ENCODE measurements around the gene GRIA1. TPM values are rescaled to one million over a fixed set of nuclear protein-coding genes. Genes with fewer than 3 reads are reported as not detected.

Gene GRIA1
- total RNA-seq, 2 donors from 2014 or later, result 1.2 TPM; not detected in 1

DNA sequence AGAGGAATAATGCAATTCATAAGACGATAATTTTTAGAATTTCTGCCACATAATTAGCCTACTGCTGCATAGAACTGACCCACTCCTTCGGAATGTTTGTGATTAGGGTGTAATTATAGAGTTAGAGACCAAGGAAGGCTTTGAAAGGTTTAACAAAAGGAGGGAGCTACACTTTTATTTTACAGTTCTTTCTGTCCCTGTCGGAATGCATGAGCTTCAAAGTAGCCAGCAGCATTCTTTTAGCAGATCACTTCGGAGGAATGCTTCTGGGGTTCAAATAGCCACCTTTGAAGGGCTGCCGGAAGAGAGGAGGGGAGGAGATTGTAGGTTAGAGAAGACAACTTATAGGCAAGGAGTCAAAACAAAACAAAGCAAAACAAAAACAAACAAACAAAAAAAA lies 168.1 kb downstream of the GRIA1 start:
- Mint-ChIP-seq H3K36me3 (ENCODE audit: low read depth) (no peaks in the 10 kb centered on the region), H3K27me3 (ENCODE audit: insufficient read depth) (no peaks in the 10 kb centered on the region), H3K4me1 (peaks cover 14% of the 10 kb centered on the region), H3K9me3 (no peaks in the 10 kb centered on the region), H3K27ac (no peak overlapping the region), H3K4me3 (no peak overlapping the region)
- DNase-seq, result no peak
- Histone ChIP-seq H3K9ac (ENCODE audit: extremely low read depth, low read length, poor library complexity, severe bottlenecking) (no peak overlapping the region), H3K4me1 (ENCODE audit: control insufficient read depth, insufficient read depth, low read length) (no peaks in the 10 kb centered on the region), H3K27ac (ENCODE audit: low read depth, low read length) (peak overlapping the region; percentile 84), H3K4me3 (ENCODE audit: low read length) (no peak overlapping the region), H3K9me3 (ENCODE audit: control insufficient read depth, low read length) (no peaks in the 10 kb centered on the region), H3K36me3 (ENCODE audit: control insufficient read depth, insufficient read depth, low read length) (no peaks in the 10 kb centered on the region), H3K27me3 (ENCODE audit: control insufficient read depth, insufficient read depth, low read length, poor library complexity, severe bottlenecking) (no peaks in the 10 kb centered on the region)
- no peak for TF ChIP-seq CTCF (conservative IDR thresholded peaks at IDR 0.05)
- 17 to 45% methylated on average over 1 to 5 of the region's 5 CpGs for WGBS, 2 experiments (ENCODE audit: insufficient coverage in 1 of 2, insufficient read length in 1 of 2)

GRCh38 chr5:153659039-153659736 lies 168.7 kb downstream of the GRIA1 start:
- no peaks in the 10 kb centered on the region for H3K27me3 Mint-ChIP-seq (ENCODE audit: insufficient read depth)
- no peak overlapping the region for H3K4me3 ChIP-seq (ENCODE audit: low read length)
- peaks cover 14% of the 10 kb centered on the region for H3K4me1 Mint-ChIP-seq
- no peak for TF ChIP-seq CTCF (conservative IDR thresholded peaks at IDR 0.05)
- no peak overlapping the region for H3K9ac ChIP-seq (ENCODE audit: extremely low read depth, low read length, poor library complexity, severe bottlenecking)
- no peaks in the 10 kb centered on the region for H3K4me1 ChIP-seq (ENCODE audit: control insufficient read depth, insufficient read depth, low read length)
- 92 to 100% methylated on average over 1 of the region's 2 CpGs for WGBS, 2 experiments (ENCODE audit: insufficient coverage in 1 of 2, insufficient read length in 1 of 2)
- H3K27me3 ChIP-seq (ENCODE audit: control insufficient read depth, insufficient read depth, low read length, poor library complexity, severe bottlenecking), result no peaks in the 10 kb centered on the region
- no peaks in the 10 kb centered on the region for H3K36me3 ChIP-seq (ENCODE audit: control insufficient read depth, insufficient read depth, low read length)
- no peak for DNase-seq
- H3K27ac ChIP-seq (ENCODE audit: low read depth, low read length), result peak overlapping the region; percentile 84
- H3K36me3 Mint-ChIP-seq (ENCODE audit: low read depth), result no peaks in the 10 kb centered on the region
- H3K4me3 Mint-ChIP-seq, result no peak overlapping the region
- no peaks in the 10 kb centered on the region for H3K9me3 ChIP-seq (ENCODE audit: control insufficient read depth, low read length)
- no peaks in the 10 kb centered on the region for H3K9me3 Mint-ChIP-seq
- H3K27ac Mint-ChIP-seq, result no peak overlapping the region

- 53% methylated on average over 2 of the region's 2 CpGs; no CpG with 5 or more reads in 1 of the 2 experiments for WGBS, 2 experiments (ENCODE audit: insufficient coverage in 1 of 2, insufficient read length in 1 of 2)
- DNase-seq, result peak; percentile 75
These were observed 170.4 kb downstream of the GRIA1 start for GRCh38 chr5:153660919-153661318.

More at GRCh38 chr5:153660919-153661318, 170.4 kb downstream of the GRIA1 start:
- no peak overlapping the region for H3K4me3 Mint-ChIP-seq
- no peak for TF ChIP-seq CTCF (conservative IDR thresholded peaks at IDR 0.05)
- Histone ChIP-seq H3K9me3 (ENCODE audit: control insufficient read depth, low read length) (no peaks in the 10 kb centered on the region), H3K4me1 (ENCODE audit: control insufficient read depth, insufficient read depth, low read length) (no peaks in the 10 kb centered on the region), H3K9ac (ENCODE audit: extremely low read depth, low read length, poor library complexity, severe bottlenecking) (no peak overlapping the region), H3K36me3 (ENCODE audit: control insufficient read depth, insufficient read depth, low read length) (no peaks in the 10 kb centered on the region), H3K27ac (ENCODE audit: low read depth, low read length) (no peak overlapping the region), H3K27me3 (ENCODE audit: control insufficient read depth, insufficient read depth, low read length, poor library complexity, severe bottlenecking) (no peaks in the 10 kb centered on the region), H3K4me3 (ENCODE audit: low read length) (no peak overlapping the region)
- H3K27ac Mint-ChIP-seq, result no peak overlapping the region
- no peaks in the 10 kb centered on the region for H3K9me3 Mint-ChIP-seq
- H3K27me3 Mint-ChIP-seq (ENCODE audit: insufficient read depth), result no peaks in the 10 kb centered on the region
- peaks cover 14% of the 10 kb centered on the region for H3K4me1 Mint-ChIP-seq
- no peaks in the 10 kb centered on the region for H3K36me3 Mint-ChIP-seq (ENCODE audit: low read depth)

Measured in endodermal cell (in vitro differentiated cells).